GM19240 (cell line): Measurements from ENCODE around the gene UNC79.

Experiments
- DNase-seq: peaks from one replicate; pipeline ENCODE4 v3.0.0; 2011; ENCODE audit warnings: low spot score; ENCODE audit not compliant: insufficient read length

The UNC79 gene

DNA sequence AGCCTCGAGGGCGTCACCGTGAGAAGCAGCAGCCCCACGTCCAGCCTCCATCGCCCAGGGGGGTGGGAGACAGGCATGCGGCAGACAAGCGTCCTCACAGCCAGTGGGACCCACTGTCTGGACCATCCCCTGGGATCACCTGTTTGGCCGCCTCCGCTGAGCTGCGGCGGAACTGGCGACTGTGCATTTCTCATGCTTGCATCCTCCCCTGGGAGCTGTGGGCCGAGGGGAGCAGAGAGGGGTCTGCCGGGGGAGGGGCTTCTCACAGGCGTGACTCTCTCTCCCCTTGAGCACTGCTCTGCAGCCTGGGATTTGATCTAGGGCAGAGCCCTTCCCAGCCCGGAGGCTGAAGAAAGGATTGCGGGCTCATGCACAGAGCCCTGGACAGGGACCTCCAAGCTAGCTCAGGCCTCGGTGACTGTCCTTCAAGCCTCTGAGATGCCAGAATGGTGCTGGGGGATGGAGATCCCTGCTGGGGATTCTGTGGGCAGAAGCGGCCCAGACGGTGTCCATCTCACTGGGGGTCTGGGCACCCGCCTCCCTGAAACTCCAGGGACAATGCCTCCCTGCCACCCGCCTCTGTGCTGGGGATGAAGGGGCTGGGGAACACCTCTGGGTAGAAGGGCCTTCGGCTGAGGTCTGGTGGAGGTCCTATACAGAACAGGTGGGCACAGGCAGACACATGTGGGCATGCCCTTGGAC, 296.5 kb downstream of the UNC79 start:
- no peak for DNase-seq

DNA sequence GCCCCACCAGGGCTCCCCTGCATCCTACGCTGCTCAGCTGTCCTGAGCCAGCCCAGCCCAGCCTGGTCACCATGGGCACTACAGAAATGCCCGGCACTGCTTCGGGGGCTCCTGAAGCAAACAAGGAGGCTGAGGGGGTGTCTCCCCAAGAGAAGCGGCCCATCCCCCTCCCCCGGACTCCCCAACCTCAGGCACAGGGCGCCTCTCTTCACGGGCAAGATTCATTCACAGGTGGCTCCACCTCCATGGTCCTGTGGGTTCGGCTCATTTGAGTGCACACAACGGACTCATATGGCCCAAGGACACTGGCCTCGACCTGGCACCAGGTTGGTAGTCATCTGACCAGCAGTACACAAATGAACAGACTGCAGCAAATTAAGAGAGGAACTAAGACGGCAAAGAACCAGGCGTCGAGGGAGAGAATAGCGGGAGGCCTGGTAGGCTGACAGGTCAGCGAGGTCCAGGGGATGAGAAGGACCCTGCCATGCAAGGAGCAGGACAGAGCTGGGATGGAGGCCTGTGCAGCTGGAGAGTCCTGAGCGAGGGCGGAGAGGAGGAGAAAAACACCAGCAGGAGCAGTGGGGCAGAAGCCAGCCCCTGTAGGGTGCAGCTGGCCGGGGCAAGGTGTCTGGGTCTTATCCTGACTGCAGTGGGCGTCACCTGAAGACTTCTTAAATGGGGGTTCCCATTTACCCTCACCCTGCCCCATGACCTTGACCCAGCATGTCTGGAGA, 297.3 kb downstream of the UNC79 start:
- DNase-seq = no peak

DNA sequence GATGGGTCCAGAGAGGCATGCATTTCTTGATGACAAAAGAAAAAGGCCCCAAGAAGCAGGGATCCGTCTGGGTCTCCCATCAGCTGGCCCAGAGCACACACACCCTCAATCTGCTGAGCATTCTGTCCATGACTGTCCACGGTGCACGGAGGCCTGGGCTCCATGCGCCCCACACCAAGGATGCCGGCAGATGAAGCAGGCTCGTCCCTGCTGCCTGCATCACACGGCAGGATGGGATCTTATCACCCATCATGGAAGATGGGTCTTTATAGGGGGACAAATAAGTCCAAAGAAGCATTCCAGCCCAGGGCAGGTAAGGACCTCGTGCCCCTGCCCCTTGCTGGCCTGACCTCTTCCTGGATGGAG, 297.9 kb downstream of the UNC79 start:
- no peak for DNase-seq

DNA sequence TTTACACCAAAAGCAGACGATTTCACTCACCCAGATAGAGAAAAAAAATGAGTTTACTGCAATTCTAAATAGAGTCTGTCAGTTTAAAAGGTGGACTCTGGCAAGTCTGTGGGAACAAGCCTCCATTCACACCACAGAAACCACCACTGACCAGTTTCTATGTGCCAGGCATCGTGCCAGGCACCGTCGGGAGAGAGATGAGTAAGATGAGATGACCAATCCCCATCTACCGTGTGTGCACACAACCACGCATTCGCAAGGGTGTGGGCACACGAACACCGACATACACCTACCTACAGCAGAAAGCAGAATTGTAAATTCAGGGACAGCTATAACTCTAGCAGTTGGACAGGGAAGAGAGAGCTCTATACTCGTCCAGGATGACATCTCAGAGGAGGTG, 299.3 kb downstream of the UNC79 start:
- no peak for DNase-seq

DNA sequence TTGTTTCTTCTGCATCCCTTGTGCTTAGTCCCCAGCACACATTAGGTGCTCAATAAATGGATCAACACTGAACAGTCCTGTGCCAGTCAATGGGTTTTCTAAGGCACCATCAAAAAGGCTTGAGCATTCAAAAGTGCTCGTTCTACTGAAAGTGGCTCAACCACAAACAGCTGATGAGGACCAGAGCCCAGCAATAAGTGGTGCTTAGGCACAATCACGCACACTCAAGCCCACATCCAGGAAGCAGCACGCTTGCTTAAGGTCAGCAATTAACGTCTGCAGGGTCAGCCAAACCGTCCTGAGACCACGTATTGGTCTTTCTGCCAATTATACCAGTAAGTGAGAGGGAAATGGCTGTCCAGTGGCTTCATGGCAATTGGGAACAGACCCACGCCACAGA, 301.0 kb downstream of the UNC79 start:
- no peak for DNase-seq

DNA sequence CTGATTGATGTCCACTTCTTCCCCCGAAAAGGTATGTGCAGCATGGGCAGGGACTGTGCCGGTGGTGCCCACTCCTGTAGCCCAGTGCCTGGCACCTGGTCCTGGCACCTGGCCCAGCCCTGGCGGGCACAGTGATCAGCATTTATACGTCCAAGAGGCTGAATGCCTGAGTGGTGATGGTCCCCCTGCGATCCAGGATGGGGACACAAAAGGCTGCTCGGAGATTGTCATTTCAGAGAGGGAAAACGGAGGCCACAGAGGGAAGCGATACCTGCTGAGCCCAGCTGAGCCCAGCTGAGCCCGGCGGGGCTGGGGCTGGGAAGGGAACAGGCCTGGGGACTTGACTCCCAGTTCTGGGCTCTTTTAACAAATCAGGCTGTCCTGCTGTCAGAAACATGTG, 301.8 kb downstream of the UNC79 start:
- no peak for DNase-seq

DNA sequence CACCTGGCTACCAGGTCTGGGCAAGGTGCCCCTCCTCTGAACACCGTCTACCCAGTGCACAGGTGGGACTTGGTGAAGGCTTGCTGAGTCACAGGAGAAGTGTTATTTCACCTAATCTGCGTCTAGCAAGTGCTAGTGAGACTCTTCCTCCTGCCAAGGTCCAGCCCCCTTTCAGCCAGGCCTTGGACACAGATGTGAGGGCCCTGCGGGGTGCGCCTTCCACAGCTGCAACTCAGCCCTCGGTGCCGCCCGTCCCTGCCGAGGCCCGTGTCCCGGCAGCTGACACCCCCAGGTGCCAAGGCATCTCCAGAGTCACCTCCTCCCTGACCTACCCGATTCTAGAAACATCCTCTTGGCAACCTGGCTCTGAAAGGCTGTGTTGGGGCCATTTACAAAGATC, 302.5 kb downstream of the UNC79 start:
- no peak for DNase-seq

DNA sequence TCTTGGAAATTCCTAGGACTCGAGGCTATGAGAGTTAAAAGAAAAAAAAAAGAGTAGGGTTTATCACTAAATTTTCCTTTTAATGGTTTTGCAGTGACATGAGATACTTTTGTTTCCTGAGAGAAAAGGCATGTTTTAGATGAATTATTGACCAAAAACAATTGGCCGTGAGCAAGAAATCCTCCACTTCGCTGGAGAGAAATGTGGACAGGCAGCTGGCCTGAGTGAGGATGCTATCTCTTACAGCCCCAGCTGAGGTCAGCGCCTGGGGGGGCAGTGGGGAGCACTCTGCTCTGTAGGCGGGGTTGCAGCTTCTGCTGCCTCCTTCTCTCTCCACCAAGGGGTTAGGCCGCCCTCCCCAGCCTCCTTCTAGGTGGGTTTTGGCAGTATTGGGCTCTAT, 302.9 kb downstream of the UNC79 start:
- DNase-seq = no peak

DNA sequence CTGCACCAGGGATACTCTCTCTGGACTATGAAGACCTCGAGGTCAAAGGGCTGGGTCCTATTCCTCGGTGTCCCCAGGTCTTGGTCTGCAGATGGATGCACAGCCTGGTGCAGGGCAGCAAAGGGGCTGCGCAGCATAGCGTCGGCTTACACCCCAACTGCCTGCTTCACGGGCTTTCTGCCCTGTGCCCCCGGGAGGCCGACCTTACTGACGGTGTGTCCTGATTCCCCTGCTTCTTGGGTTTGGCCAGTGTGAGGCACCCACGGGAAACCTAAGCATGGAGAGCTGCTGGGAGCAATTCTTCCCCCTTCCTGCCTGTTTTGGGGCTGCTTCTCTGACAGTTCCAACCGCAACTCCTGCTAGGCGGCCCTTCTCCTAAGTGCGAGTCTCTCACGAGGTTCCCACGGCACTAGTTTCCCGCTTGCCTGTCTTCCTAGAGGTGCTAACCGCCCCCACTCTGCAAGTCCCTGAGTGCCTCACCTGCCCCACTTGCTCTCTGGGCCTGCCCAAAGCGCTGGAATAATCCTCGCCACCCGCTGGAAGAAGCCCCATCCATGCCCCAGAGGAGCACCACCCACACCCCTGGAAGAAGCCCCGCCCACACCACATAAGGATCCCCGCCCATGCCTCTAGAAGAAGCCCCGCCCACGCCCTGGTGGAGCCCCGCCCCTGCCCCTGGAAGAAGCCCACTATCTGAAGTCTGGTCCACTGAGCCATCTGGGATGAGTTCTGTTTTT, 303.5 kb downstream of the UNC79 start:
- no peak for DNase-seq

DNA sequence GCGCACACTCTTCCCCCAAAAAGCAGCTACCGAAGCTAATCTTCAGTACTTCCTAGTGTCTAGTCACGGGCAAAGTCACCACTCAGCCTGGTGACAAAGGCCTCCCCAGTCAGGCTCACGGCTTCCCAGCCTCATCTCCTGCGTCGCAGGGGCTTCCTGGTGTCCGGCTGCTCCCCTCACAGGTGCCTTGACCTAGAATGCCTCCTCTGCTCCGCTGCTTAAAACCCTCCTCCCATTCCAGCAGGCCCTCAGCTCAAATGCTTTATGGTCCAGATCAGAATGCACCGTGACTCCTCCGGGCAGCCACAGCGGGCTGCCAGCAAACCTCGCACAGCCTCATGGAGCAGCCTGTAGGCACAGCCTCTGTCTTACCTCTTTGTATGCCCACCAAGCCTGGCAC, 304.5 kb downstream of the UNC79 start:
- no peak for DNase-seq

DNA sequence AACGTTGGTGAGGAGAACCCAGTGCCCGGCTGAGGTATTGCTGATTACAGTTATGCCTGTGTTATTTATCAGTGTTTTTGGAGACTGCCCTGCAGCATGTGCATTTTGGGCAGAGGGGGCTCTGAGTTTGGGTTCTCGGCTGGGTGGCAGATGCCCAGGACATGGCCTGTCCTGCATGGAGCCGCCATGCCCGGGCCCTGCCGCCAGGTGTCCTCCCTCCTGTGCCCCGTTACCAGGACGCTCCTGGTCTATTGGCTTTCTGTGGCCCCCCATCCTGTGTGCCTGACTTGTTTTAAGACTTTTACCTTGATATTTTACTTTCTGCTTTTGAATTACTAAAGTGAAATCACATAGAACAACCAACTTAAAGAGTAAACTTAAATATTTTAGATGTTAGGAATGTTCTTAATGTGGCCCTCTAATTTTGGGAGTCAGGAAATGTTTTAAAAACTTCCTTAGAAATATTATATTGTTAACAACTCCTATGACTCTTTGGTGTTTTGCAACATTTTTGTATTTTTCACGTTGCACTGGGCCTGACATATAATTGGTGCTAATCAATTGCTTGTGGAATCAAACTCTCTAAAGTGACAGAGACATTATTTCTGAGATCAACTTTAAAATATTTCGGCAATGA, 305.8 kb downstream of the UNC79 start:
- no peak for DNase-seq

DNA sequence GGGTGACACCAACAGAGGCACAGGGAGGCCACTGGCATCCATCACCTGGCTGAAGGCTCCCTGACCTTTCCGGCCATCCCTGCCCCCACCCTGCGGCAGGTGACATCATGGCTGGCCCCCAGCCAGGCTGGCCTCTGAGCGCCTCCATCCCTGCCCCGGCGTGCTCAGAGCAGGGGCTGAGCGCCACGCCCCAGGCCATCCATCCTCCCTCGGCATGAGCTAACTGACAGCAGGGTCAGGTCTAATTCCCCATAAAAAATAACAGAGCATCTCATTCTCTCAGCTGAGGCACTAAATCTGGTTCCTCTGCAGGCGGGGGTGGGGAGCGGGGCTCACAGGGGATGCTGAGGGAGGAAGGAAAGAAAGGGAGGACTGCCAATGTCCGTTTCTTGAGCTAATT, 306.9 kb downstream of the UNC79 start:
- no peak for DNase-seq

DNA sequence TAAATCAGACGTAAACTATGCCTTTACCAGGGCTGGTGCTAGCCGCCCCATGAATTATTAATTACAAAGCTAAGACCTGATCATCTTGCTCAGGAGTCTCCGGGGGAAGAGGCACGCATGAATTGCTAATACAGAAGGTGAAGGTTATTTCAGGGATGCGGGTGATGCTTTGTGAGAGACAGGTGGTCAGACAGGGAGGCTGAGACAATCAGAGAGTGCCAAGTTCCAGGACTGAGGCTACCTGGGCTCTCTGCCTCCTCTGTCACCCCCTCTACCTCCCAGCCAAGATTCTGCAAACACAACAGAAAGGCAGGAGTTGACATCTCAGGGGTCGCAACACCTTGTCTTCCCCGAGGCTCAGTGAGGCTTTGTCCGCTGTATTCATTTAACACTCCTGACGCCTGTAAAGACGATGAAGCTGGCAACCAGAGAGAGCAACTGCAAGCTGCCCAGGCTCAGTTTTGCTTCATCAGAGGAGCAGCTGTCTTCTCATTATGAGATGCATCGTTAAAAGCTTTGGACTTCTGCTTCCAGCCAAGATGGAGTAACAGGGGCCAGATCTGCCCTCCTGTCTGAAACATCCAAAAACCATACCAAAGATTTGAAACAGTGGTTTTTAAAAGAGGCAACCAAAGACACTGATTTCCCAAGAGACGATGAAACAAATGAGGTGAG, 311.0 kb downstream of the UNC79 start:
- no peak for DNase-seq

DNA sequence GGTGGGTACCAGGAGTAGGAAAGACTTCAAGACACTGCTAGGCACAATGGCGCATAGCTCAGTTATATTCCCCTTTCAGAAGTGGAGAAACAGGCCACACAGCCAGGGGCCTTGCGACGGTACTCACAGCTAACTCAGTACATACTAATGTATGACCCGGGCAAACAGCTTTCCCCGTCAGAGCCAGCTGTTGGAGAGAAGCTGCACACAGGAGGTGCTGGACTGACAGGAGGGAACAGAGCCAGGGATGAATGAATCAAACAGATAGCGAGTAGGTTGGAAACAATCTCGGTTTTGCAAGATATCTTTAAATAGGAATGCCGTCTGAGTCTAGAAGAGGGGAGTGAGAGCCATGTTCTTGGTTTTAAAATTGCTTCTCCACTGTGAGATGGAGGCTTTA, 312.0 kb downstream of the UNC79 start:
- DNase-seq = no peak

DNA sequence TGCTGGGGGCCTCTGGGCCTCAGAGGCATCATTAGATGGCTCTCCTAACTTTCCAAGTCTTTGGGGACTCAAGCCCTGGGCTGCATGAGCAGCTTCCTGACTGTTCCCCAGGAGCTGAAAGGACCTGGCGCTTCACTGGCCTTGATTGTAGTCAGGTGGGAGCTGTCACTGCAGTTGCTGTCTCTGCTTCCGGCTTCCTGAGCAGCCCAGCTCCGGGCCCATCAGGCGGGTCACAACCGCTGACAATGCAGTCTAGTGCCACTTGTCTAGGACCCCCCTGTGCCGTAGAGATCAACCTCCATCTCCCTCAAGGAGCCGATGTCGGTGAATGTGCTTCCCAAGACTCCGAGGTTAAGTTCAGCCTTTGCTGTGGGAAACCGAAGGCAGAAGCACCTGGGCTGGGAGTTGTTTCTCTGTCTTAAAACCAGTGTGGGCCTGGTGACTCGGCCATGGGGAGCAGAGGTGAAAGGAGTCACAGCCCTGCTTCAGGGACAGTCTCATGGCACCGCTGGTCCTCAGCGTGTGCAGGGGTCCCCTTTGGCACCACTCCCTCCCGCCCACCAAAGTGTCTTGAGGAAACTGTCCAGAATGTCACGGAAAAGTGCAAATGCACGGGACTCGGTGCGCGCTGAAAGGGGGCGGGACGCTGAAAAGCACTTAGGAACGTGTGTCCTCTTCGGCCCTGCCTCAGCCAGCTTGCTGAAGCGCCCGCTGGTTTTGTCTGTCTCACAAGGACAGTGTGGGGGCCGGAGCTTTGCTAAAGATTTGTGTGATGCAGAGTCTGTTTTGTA, 312.7 kb downstream of the UNC79 start:
- DNase-seq = no peak

DNA sequence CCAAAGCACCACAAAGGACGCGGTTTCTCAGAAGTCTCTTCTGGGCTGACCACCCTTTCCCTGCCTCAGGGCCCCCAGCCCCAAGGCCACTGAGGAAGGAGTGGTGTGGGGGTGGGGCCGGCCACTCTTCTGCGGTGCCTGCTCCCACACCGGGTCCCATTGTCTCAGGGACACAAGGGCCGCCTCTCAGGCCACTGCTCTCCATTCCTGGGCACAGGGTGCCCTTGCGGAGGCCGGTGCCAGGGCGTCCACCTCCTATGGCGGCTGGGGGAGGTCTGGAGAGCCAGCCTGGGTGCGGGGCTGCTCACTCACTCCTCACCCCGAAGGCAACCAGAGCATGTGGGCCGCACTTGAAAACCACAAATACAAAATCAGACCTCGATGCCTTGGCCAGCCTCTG, 313.4 kb downstream of the UNC79 start:
- no peak for DNase-seq

DNA sequence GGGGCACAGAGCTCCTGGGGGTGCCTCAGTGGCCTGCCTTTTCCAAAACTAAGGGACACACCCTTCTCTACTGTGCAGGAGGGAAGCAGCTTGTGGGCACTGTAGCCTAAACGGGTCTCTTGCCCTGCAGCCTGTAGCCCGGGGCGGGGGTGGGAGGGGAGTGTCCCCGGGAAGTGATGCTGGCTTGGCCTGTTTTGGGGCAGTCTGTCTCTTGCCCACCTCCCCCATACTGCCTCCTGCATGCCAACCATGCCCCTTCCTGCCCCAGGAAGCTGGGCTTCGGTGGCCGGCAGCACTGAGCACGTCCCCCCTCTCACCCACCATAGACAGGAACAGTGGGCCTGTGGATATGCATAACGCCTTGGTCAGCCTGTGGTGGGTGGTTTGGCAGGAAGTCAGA, 314.1 kb downstream of the UNC79 start:
- no peak for DNase-seq

DNA sequence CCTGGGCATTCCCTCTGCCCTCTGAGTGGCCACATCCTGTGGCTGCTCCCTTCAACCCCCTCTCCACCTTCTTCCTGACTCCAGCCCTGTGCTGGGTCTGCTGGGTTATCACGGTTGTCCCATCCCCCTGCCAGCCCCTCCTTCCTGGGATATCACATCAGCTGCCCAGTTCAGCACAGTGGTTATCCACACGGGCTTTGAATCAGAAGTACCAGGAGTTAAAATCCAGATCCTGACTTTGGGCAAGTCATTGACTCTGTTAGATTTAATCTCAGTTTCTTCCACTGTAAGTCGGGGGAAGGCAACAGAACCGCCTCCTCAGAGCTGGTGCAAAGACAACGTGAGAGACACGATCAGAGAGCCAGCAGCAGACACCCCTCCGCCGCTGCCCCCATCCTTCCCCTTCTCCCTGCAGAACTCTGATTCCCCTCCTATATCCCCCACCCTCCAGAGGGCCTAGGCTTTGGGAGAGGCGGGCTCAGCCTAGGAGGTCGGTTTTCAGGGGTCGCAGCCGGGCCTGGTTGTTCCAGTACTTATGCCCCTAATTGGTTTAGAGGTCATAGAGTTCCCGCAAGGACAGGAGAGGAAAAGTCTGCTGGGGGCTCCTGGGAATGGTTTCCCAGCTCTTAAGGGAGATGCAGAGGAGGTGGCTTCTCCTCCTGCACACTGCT, 315.0 kb downstream of the UNC79 start:
- DNase-seq = no peak

DNA sequence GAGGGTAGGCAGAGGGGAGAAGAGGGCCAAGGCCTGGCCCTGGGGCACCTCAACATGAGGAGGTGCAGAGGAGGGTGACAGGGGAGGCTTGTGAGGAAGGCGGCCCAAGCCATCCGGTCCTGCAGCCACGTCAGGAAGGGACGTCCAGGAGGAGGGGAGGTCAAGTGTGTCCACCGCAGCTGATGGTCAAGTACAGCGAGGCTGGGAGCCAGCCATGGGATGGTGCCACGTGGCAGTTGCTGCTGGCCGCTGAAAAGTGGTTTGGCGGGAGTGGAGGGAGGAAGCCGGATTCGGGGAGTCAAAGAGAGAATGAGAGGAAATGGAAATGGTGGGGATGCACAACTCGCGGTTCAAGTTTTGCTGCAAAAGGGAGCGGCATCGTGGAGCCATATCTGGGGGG, 316.4 kb downstream of the UNC79 start:
- no peak for DNase-seq

DNA sequence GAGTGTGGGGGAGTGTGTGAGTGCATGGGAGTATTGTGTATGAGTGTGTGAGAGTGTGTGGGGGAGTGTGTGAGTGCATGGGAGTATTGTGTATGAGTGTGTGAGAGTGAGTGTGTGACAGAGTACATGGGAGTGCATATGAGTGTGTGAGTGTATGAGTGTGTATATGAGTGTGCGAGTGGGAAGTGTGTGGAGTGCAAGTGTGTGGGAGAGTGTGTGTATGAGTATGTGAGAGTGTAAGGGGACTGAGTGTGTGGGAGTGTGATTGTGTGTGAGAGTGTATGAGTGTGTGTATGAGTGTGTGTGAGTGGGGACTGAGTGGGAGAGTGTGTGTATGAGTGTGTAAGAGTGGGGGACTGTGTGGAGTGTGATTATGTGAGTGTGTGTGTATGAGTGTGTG, 316.8 kb downstream of the UNC79 start:
- DNase-seq = no peak
